BJ (cell line): ENCODE measurements around the gene HSD3B7. TPM values are rescaled to one million over a fixed set of nuclear protein-coding genes. Genes with fewer than 3 reads are reported as not detected.
A peak's percentile ranks its signal among the peaks of the same experiment; 100 is the strongest.

ENCODE experiments used
- CTCF ChIA-PET: fragments of 350-600 bp; formaldehyde crosslinking; extraction: SDS; loops from one replicate; lab custom pipeline; 2021; ENCODE audit warnings: antibody characterized with exemption, inconsistent platforms; lab: Yijun Ruan, JAX
- POLR2A ChIA-PET: fragments of 300-600 bp; sonication (Branson Sonifier 250); formaldehyde crosslinking; extraction: SDS; loops from one replicate; lab custom pipeline; 2021; ENCODE audit warnings: antibody characterized with exemption; lab: Charles Lee
- DNase-seq: peaks from one replicate; pipeline ENCODE4 v3.0.0-alpha.2; 2011; ENCODE audit warnings: low read depth
- H3K27me3 ChIP-seq: 2 replicates; pipeline ENCODE4 v1.6.0; 2011; ENCODE audit warnings: low read length; ENCODE audit not compliant: control insufficient read depth, insufficient read depth
- H3K36me3 ChIP-seq: 2 replicates; pipeline ENCODE4 v1.5.1; 2011; ENCODE audit warnings: low read length; ENCODE audit not compliant: control insufficient read depth, insufficient read depth
- H3K4me3 ChIP-seq: 2 replicates; pipeline ENCODE4 v1.5.1; 2011; ENCODE audit warnings: low read depth, mild to moderate bottlenecking, control low read depth, low read length
- polyA plus RNA-seq: library from polyadenylated mRNA; depleted of rRNA; stranded (reverse); fragments of >200 nt; gene quantifications from 2 replicates; pipeline ENCODE4 v1.2.3, GENCODE V29; 2011
- TF ChIP-seq, protein P1 (sequence below): IDR thresholded peaks from 2 replicates; pipeline ENCODE4 v1.5.1; 2011; ENCODE audit warnings: low read depth, mild to moderate bottlenecking, control low read depth, inconsistent platforms, low read length, moderate library complexity; ENCODE audit not compliant: insufficient read depth

Gene HSD3B7
- polyA plus RNA-seq, 1 experiment = 25.0 TPM

DNA sequence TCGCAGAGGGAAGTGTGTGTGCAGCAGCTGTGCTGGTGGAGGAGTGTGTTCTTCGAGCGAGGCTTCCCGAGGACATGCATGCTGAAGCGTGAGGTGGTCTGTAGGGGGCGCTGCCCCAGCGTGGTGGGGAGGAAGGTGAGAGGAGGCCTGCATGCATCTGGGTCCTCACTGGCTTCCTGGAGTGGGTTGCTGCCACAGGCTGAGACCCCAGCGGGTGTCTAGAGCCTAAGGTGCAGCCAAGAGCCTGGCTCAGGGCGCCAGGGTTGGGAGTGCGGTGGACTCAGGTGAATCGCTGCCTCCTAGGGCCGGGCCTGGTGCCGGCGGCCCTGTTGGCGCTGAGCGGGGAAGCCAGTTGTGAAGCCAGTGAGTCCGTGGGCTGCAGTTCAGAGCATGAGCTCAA, 7.5 kb upstream of the HSD3B7 start:
- POLR2A ChIA-PET = no interaction called here
- CTCF ChIA-PET = interaction anchor here (0.8 to 1.7 kb wide), 5 partner anchors 8 to 136 kb away, joined by 3 to 4 read pairs (median 3); partner anchors contain the start of gene VKORC1
- TF ChIP-seq, protein P1, sequence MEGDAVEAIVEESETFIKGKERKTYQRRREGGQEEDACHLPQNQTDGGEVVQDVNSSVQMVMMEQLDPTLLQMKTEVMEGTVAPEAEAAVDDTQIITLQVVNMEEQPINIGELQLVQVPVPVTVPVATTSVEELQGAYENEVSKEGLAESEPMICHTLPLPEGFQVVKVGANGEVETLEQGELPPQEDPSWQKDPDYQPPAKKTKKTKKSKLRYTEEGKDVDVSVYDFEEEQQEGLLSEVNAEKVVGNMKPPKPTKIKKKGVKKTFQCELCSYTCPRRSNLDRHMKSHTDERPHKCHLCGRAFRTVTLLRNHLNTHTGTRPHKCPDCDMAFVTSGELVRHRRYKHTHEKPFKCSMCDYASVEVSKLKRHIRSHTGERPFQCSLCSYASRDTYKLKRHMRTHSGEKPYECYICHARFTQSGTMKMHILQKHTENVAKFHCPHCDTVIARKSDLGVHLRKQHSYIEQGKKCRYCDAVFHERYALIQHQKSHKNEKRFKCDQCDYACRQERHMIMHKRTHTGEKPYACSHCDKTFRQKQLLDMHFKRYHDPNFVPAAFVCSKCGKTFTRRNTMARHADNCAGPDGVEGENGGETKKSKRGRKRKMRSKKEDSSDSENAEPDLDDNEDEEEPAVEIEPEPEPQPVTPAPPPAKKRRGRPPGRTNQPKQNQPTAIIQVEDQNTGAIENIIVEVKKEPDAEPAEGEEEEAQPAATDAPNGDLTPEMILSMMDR = peak; percentile 38; the same call in 1 of the 2 replicates
- no peak for DNase-seq
- peaks cover 46% of the 10 kb centered on the region for H3K36me3 ChIP-seq
- no peak overlapping the region for H3K4me3 ChIP-seq
- H3K27me3 ChIP-seq = no peaks in the 10 kb centered on the region

DNA sequence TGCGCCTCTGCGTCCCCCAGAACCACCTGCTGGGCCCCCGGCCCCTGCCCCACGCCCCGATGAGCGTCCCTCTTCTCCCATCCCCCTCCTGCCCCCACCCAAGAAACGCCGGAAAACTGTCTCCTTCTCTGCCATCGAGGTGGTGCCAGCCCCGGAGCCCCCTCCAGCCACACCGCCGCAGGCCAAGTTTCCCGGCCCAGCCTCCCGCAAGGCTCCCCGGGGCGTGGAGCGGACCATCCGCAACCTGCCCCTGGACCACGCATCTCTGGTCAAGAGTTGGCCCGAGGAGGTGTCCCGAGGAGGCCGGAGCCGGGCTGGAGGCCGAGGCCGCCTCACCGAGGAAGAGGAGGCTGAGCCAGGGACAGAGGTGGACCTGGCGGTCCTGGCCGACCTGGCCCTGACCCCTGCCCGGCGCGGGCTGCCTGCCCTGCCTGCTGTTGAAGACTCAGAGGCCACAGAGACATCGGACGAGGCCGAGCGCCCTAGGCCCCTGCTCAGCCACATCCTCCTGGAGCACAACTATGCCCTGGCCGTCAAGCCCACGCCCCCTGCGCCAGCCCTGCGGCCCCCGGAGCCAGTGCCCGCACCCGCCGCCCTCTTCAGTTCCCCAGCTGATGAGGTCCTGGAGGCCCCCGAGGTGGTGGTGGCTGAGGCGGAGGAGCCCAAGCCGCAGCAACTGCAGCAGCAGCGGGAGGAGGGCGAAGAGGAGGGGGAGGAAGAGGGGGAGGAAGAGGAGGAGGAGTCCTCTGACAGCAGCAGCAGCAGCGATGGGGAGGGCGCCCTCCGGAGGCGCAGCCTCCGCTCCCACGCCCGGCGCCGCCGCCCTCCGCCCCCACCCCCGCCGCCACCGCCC, 5.6 kb upstream of the HSD3B7 start:
- no peak for DNase-seq
- Histone ChIP-seq H3K36me3 (peaks cover 42% of the 10 kb centered on the region), H3K4me3 (no peak overlapping the region), H3K27me3 (no peaks in the 10 kb centered on the region)
- TF ChIP-seq, protein P1 = no peak
- ChIA-PET POLR2A (no interaction called here), CTCF (no interaction called here)

DNA sequence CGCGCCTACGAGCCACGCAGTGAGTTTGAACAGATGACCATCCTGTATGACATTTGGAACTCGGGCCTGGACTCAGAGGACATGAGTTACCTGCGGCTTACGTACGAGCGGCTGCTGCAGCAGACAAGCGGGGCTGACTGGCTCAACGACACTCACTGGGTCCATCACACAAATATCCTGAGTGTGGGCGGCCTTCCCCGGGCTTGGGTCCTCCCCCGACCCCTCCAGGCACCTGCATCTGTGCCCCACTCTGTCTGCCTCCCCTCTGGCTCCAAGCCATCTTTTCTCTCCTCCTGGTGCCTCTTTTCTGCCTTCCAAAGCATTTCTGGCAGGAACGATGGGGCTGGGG, 5.0 kb upstream of the HSD3B7 start:
- no peak for DNase-seq
- ChIA-PET POLR2A (no interaction called here), CTCF (no interaction called here)
- TF ChIP-seq, protein P1 = no peak
- H3K4me3 ChIP-seq = no peak overlapping the region
- H3K27me3 ChIP-seq = no peaks in the 10 kb centered on the region
- peaks cover 41% of the 10 kb centered on the region for H3K36me3 ChIP-seq

DNA sequence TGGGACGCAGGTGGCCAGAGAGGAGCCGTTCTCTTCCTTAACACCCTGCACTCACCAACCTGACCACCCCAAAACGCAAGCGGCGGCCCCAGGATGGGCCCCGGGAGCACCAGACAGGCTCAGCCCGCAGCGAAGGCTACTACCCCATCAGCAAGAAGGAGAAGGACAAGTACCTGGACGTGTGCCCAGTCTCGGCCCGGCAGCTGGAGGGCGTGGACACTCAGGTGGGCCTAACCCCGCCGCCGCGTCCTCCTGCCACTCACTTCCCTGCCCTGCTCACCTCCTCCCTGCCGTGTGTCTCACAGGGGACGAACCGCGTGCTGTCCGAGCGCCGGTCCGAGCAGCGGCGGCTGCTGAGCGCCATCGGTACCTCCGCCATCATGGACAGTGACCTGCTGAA, 4.6 kb upstream of the HSD3B7 start:
- ChIA-PET CTCF (no interaction called here), POLR2A (no interaction called here)
- Histone ChIP-seq H3K4me3 (no peak overlapping the region), H3K36me3 (peaks cover 41% of the 10 kb centered on the region), H3K27me3 (no peaks in the 10 kb centered on the region)
- TF ChIP-seq, protein P1 = no peak
- DNase-seq = no peak

DNA sequence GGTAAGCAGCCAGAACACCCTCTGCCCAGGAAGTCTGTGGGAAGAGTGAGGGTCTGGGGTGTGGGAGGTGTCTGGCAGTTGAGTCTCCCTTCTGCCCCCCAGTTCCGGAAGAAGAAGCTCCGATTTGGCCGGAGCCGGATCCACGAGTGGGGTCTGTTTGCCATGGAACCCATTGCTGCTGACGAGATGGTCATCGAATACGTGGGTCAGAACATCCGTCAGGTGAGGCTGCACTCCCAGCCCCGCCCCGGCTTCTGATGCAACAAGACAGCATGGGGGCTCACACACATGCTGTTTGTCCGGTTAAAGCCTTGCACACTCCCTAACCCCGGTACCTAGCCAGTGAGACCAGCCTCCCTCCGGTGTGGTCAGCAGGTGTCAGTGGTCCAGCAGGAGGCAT, 4.0 kb upstream of the HSD3B7 start:
- Histone ChIP-seq H3K27me3 (no peaks in the 10 kb centered on the region), H3K4me3 (no peak overlapping the region), H3K36me3 (peaks cover 37% of the 10 kb centered on the region)
- TF ChIP-seq, protein P1 = no peak
- no peak for DNase-seq
- ChIA-PET CTCF (interaction anchor here (1.7 kb wide), 1 partner anchor 27 kb away, joined by 4 read pairs; no protein-coding TSS in a partner anchor), POLR2A (no interaction called here)
